ENCODE results near the gene PRKRIP1. TPM values are rescaled to one million over a fixed set of nuclear protein-coding genes. Genes with fewer than 3 reads are reported as not detected.
"Not testable (repeated sequence)": the region's sequence is repeated elsewhere in the genome, so short reads cannot be mapped to it uniquely, and the experiment has no call there.

PRKRIP1 gene
- total and polyA plus RNA-seq, 8 donors: 9.1 to 40.1 (median 11.6) TPM

GRCh38 chr7:102407910-102408309 lies 11.7 kb downstream of the PRKRIP1 start:
- ATAC-seq: no peak
- intact Hi-C loops (cut with DNase I): no loop called here
- Histone ChIP-seq H3K9me3 (no peaks in the 10 kb centered on the region), H3K36me3 (peaks cover 0 to 30% (median 23%) of the 10 kb centered on the region in 3 donors), H3K27ac (no peak overlapping the region), H3K4me3 (no peak overlapping the region), H3K27me3 (no peaks in the 10 kb centered on the region), H3K4me1 (no peaks in the 10 kb centered on the region)
- WGBS, 2 donors: 89 to 94% methylated on average over 6 of the region's 6 CpGs
- DNase-seq: no peak
- no peak for FAIRE-seq
- TF ChIP-seq CTCF (IDR thresholded peaks at IDR 0.05): no peak

GRCh38 chr7:102408530-102408929 lies 12.4 kb downstream of the PRKRIP1 start:
- DNase-seq; H3K9me3 ChIP-seq; H3K4me1 ChIP-seq; H3K4me3 ChIP-seq; ATAC-seq; FAIRE-seq; intact Hi-C loops (cut with DNase I); H3K27ac ChIP-seq; H3K27me3 ChIP-seq: not testable (repeated sequence)
- peaks cover 0 to 27% (median 23%) of the 10 kb centered on the region in 3 donors for H3K36me3 ChIP-seq
- WGBS, 2 donors: 98 to 99% methylated on average over 6 of the region's 6 CpGs

GRCh38 chr7:102409340-102409739 lies 13.2 kb downstream of the PRKRIP1 start:
- DNase-seq (no peak), ATAC-seq (no peak), FAIRE-seq (no peak)
- Histone ChIP-seq H3K4me3 (no peak overlapping the region), H3K27ac (no peak overlapping the region), H3K9me3 (no peaks in the 10 kb centered on the region), H3K36me3 (peaks cover 0 to 27% (median 23%) of the 10 kb centered on the region in 3 donors), H3K27me3 (no peaks in the 10 kb centered on the region), H3K4me1 (no peaks in the 10 kb centered on the region)
- TF ChIP-seq CTCF (IDR thresholded peaks at IDR 0.05): no peak
- intact Hi-C loops (cut with DNase I): no loop called here
- WGBS, 2 donors: 97 to 98% methylated on average over 4 of the region's 4 CpGs

GRCh38 chr7:102410123-102410522 lies 14.0 kb downstream of the PRKRIP1 start:
- WGBS, 2 donors: 74 to 76% methylated on average over 6 of the region's 6 CpGs
- no peaks in the 10 kb centered on the region for H3K9me3 ChIP-seq
- ATAC-seq (no peak), DNase-seq (no peak), FAIRE-seq (no peak)
- TF ChIP-seq CTCF (IDR thresholded peaks at IDR 0.05): no peak
- no peak overlapping the region for H3K4me3 ChIP-seq
- no peak overlapping the region for H3K27ac ChIP-seq
- H3K4me1 ChIP-seq: no peaks in the 10 kb centered on the region
- H3K27me3 ChIP-seq: no peaks in the 10 kb centered on the region
- peaks cover 0 to 26% (median 23%) of the 10 kb centered on the region in 3 donors for H3K36me3 ChIP-seq
- intact Hi-C loops (cut with DNase I): no loop called here

- DNase-seq (no peak), FAIRE-seq (no peak), ATAC-seq (no peak)
- no peaks in the 10 kb centered on the region for H3K4me1 ChIP-seq
- H3K27ac ChIP-seq: no peak overlapping the region
- H3K4me3 ChIP-seq: no peak overlapping the region
- intact Hi-C loops (cut with DNase I): no loop called here
- 98 to 100% methylated on average over 5 of the region's 5 CpGs for WGBS, 2 donors
- H3K9me3 ChIP-seq: no peaks in the 10 kb centered on the region
- H3K27me3 ChIP-seq: no peaks in the 10 kb centered on the region
- H3K36me3 ChIP-seq: peaks cover 0 to 22% (median 16%) of the 10 kb centered on the region in 3 donors
- TF ChIP-seq CTCF (IDR thresholded peaks at IDR 0.05): no peak
Measured at GRCh38 chr7:102410918-102411317, 14.8 kb downstream of the PRKRIP1 start.

Data from pancreas (tissue), 10 donors.